A549 (cell line): ENCODE data around the gene TBX6. TPM values are rescaled to one million over a fixed set of nuclear protein-coding genes. Genes with fewer than 3 reads are reported as not detected.

Experiments used
- ATAC-seq, 2 experiments: fragments of 200-7000 bp in 1 of 2; fragments of >200 bp in 1 of 2; cut with Nextera tagmentation in 1 of 2; cut with Tn5 transposase in 1 of 2; 3 replicates each; pipeline versions ENCODE4 v1.8.0 to v1.9.1; 2018 to 2020; ENCODE audit warnings: mild to moderate bottlenecking in 1 of 2, moderate library complexity in 1 of 2
- CTCF ChIA-PET: fragments of 300-600 bp; sonication (Branson Sonifier 250); formaldehyde crosslinking; extraction: SDS; loops from one replicate; lab custom pipeline; 2021; ENCODE audit warnings: antibody characterized with exemption, inconsistent platforms; lab: Yijun Ruan, JAX
- POLR2A ChIA-PET: fragments of 350-600 bp; formaldehyde crosslinking; extraction: SDS; loops from one replicate; lab custom pipeline; 2021; ENCODE audit warnings: antibody characterized with exemption, inconsistent platforms; lab: Yijun Ruan, JAX
- DNase-seq, 2 experiments: peaks; one replicate each; pipeline versions ENCODE4 v3.0.0 to v3.0.0-alpha.2; 2011 to 2016; ENCODE audit warnings: low read depth in 1 of 2, low spot score in 1 of 2
- FAIRE-seq: peaks from 2 replicates; lab custom pipeline; 2011; peaks lifted over from hg19 to GRCh38; lab: Jason Lieb, UNC
- H3K27ac ChIP-seq, 2 experiments: fragments of >200 bp; sonication (Bioruptor Twin); formaldehyde crosslinking; 3 replicates each; pipeline ENCODE4 v1.5.1; 2016 to 2017
- H3K4me1 ChIP-seq: fragments of >200 bp; sonication (Bioruptor Twin); formaldehyde crosslinking; 3 replicates; pipeline ENCODE4 v1.6.1; 2016
- H3K4me2 ChIP-seq: fragments of >200 bp; sonication (Bioruptor Twin); formaldehyde crosslinking; 3 replicates; pipeline ENCODE4 v1.6.1; 2016
- H3K4me3 ChIP-seq: fragments of >200 bp; sonication (Bioruptor Twin); formaldehyde crosslinking; 3 replicates; pipeline ENCODE4 v1.5.1; 2016
- H3K9me3 ChIP-seq: fragments of >200 bp; sonication (Bioruptor Twin); formaldehyde crosslinking; 3 replicates; pipeline ENCODE4 v1.6.1; 2016
- ATOH8 ChIP-seq: fragments of 250-450 bp; sonication (Bioruptor Pico); IDR thresholded peaks from 2 replicates; pipeline ENCODE4 v1.5.0; 2020; ENCODE audit warnings: low read depth, mild to moderate bottlenecking, moderate library complexity
- CBX2 ChIP-seq: fragments of 200-600 bp; sonication (generic); IDR thresholded peaks from 2 replicates; pipeline ENCODE4 v1.6.1; 2016; ENCODE audit warnings: low read depth, mild to moderate bottlenecking, borderline replicate concordance
- CBX8 ChIP-seq: fragments of 200-600 bp; sonication (generic); IDR thresholded peaks from 2 replicates; pipeline ENCODE4 v1.6.1; 2016
- CEBPB ChIP-seq, 2 experiments: fragments of >200 bp in 1 of 2; sonication (Bioruptor Twin) in 1 of 2; formaldehyde crosslinking in 1 of 2; IDR thresholded peaks; 2 replicates each; pipeline ENCODE4 v1.6.1; 2012 to 2016
- CHD2 ChIP-seq: fragments of 150-350 bp; IDR thresholded peaks from 2 replicates; pipeline ENCODE4 v1.6.1; 2014; ENCODE audit warnings: low read length; ENCODE audit not compliant: partially characterized antibody
- E2F6 ChIP-seq: IDR thresholded peaks from 2 replicates; pipeline ENCODE4 v1.6.1; 2012; ENCODE audit warnings: low read depth, borderline replicate concordance
- EHF ChIP-seq: fragments of 250-450 bp; sonication (Bioruptor Pico); IDR thresholded peaks from 2 replicates; pipeline ENCODE4 v1.5.0; 2020; ENCODE audit warnings: mild to moderate bottlenecking
- EP300 ChIP-seq, 2 experiments: fragments of >200 bp; sonication (Bioruptor Twin); formaldehyde crosslinking; IDR thresholded peaks; 2 replicates in 1 of 2; 3 replicates in 1 of 2; pipeline ENCODE4 v1.6.1; 2016 to 2017
- FOSL2 ChIP-seq, 2 experiments: fragments of 450-650 bp in 1 of 2; fragments of >200 bp in 1 of 2; sonication (Bioruptor Twin) in 1 of 2; formaldehyde crosslinking; IDR thresholded peaks; 2 replicates each; pipeline versions ENCODE4 v1.5.0 to v1.6.1; 2016 to 2020; ENCODE audit warnings: mild to moderate bottlenecking in 1 of 2, moderate library complexity in 1 of 2
- GATA3 ChIP-seq: IDR thresholded peaks from 2 replicates; pipeline ENCODE4 v1.6.1; 2012; ENCODE audit warnings: borderline replicate concordance
- HDAC2 ChIP-seq: fragments of 200-600 bp; sonication (generic); IDR thresholded peaks from 2 replicates; pipeline ENCODE4 v1.6.1; 2016
- JUNB ChIP-seq: fragments of >200 bp; sonication (Bioruptor Twin); formaldehyde crosslinking; IDR thresholded peaks from 2 replicates; pipeline ENCODE4 v1.6.1; 2016
- MAFK ChIP-seq: fragments of 450-650 bp; IDR thresholded peaks from 2 replicates; pipeline ENCODE4 v1.6.1; 2014; ENCODE audit not compliant: partially characterized antibody
- MAX ChIP-seq: IDR thresholded peaks from 2 replicates; pipeline ENCODE4 v1.6.1; 2012
- MAZ ChIP-seq: fragments of 150-350 bp; IDR thresholded peaks from 2 replicates; pipeline ENCODE4 v1.6.1; 2014; ENCODE audit warnings: antibody characterized with exemption, low read depth, low read length, borderline replicate concordance
- NFE2L2 ChIP-seq: fragments of 150-350 bp; conservative IDR thresholded peaks from 2 replicates; pipeline ENCODE4 v1.6.1; 2014; ENCODE audit warnings: low read length
- NR3C1 ChIP-seq: fragments of >200 bp; sonication (Bioruptor Twin); formaldehyde crosslinking; IDR thresholded peaks from 3 replicates; pipeline ENCODE4 v1.6.1; 2017
- POLR2AphosphoS2 ChIP-seq: conservative IDR thresholded peaks from 2 replicates; pipeline ENCODE4 v1.6.1; 2012; ENCODE audit warnings: low read length, improper control_type of control experiment, inconsistent platforms
- RAD21 ChIP-seq, 2 experiments: fragments of >200 bp in 1 of 2; sonication (Bioruptor Twin) in 1 of 2; formaldehyde crosslinking in 1 of 2; IDR thresholded peaks in 1 of 2; conservative IDR thresholded peaks in 1 of 2; 2 replicates in 1 of 2; 3 replicates in 1 of 2; pipeline ENCODE4 v1.6.1; 2012 to 2018; ENCODE audit warnings: inconsistent platforms in 1 of 2
- RCOR1 ChIP-seq: fragments of 150-350 bp; IDR thresholded peaks from 2 replicates; pipeline ENCODE4 v1.6.1; 2014; ENCODE audit warnings: antibody characterized with exemption, low read length, low read depth
- RNF2 ChIP-seq: fragments of 200-600 bp; sonication (generic); IDR thresholded peaks from 2 replicates; pipeline ENCODE4 v1.6.1; 2016; ENCODE audit warnings: low read depth, mild to moderate bottlenecking, antibody characterized with exemption, moderate library complexity, borderline replicate concordance
- SREBF2 ChIP-seq: fragments of 450-650 bp; IDR thresholded peaks from 2 replicates; pipeline ENCODE4 v1.6.1; 2014; ENCODE audit warnings: mild to moderate bottlenecking, moderate library complexity
- TP53 ChIP-seq: fragments of 250-450 bp; sonication (Bioruptor Pico); IDR thresholded peaks from 2 replicates; pipeline ENCODE4 v1.5.0; 2021; ENCODE audit warnings: mild to moderate bottlenecking, moderate library complexity
- ZFP36 ChIP-seq: fragments of 450-650 bp; IDR thresholded peaks from 2 replicates; pipeline ENCODE4 v1.6.1; 2014; ENCODE audit warnings: borderline replicate concordance; ENCODE audit not compliant: partially characterized antibody
- ZSCAN20 ChIP-seq: fragments of 250-450 bp; sonication (Bioruptor Pico); IDR thresholded peaks from 2 replicates; pipeline ENCODE4 v1.8.0; 2022; ENCODE audit warnings: mild to moderate bottlenecking, moderate library complexity
- WGBS: methylation state at CpG from one replicate; pipeline ENCODE4 v1.1.6; 2017; ENCODE audit errors: missing lambda C conversion rate; 5-methylcytosine and 5-hydroxymethylcytosine counted together
- polyA plus RNA-seq, 4 experiments: library from polyadenylated mRNA; depleted of rRNA in 3 of 4; stranded (reverse); fragments of >200 nt; fragmentation: RNase III in 1 of 4; extraction: RNeasy Plus Mini Kit Qiagen cat#74134 plus additional on column Dnase treatment in 1 of 4; gene quantifications; 2 replicates in 3 of 4; 3 replicates in 1 of 4; pipeline ENCODE4 v1.2.3, GENCODE V29; 2011 to 2017
- TF ChIP-seq, protein P1 (sequence below): fragments of >200 bp; sonication (Bioruptor Twin); formaldehyde crosslinking; IDR thresholded peaks from 3 replicates; pipeline ENCODE4 v1.5.1; 2016
- TF ChIP-seq, protein P2 (sequence below): IDR thresholded peaks from 2 replicates; pipeline ENCODE4 v1.6.1; 2012

Gene TBX6
- polyA plus RNA-seq, 2 of the 4 experiments (the other 2 are of a cell fraction), result 0.14 to 0.63 TPM

DNA sequence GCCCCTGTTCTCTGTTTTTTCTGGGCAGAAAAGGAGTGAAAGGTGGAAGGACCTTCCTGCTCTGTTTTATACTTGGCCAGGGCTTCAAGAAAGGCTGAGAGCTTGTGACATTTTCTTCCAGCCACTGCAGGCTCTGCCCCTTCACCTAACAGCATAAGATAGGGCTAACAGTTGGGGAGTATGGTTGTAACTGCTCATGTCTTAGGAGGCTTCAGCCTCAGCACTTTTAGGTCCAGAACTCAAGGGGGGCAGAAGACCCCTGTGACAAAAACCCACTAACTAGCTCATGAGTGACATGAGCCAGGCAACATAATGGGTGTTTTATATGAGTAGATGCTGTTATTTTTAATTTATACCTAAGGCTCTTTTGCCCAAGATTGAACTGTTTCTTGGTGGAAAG is 21.2 kb downstream of the TBX6 start:
- no peak for DNase-seq
- FAIRE-seq, result no peak
- POLR2A ChIA-PET, result interaction anchor here (1.3 kb wide), 1 partner anchor 22 kb away, joined by 3 read pairs; no protein-coding TSS in a partner anchor
- CTCF ChIA-PET, result interaction anchor here (0.6 to 3.5 kb wide), 5 partner anchors 11 to 902 kb away, joined by 3 to 24 read pairs (median 3); partner anchors contain the start of gene TBX6
- H3K9me3 ChIP-seq, result no peaks in the 10 kb centered on the region
- H3K4me2 ChIP-seq, result no peak overlapping the region
- H3K4me3 ChIP-seq, result no peak overlapping the region
- no peak overlapping the region for H3K27ac ChIP-seq
- TF ChIP-seq MAX, result no peak
- TF ChIP-seq, protein P1, sequence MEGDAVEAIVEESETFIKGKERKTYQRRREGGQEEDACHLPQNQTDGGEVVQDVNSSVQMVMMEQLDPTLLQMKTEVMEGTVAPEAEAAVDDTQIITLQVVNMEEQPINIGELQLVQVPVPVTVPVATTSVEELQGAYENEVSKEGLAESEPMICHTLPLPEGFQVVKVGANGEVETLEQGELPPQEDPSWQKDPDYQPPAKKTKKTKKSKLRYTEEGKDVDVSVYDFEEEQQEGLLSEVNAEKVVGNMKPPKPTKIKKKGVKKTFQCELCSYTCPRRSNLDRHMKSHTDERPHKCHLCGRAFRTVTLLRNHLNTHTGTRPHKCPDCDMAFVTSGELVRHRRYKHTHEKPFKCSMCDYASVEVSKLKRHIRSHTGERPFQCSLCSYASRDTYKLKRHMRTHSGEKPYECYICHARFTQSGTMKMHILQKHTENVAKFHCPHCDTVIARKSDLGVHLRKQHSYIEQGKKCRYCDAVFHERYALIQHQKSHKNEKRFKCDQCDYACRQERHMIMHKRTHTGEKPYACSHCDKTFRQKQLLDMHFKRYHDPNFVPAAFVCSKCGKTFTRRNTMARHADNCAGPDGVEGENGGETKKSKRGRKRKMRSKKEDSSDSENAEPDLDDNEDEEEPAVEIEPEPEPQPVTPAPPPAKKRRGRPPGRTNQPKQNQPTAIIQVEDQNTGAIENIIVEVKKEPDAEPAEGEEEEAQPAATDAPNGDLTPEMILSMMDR, result no peak
- no peak for TF ChIP-seq ATOH8 (CRISPR knock-in tag)
- TF ChIP-seq ZSCAN20 (CRISPR knock-in tag), result no peak
- TF ChIP-seq, protein P2, sequence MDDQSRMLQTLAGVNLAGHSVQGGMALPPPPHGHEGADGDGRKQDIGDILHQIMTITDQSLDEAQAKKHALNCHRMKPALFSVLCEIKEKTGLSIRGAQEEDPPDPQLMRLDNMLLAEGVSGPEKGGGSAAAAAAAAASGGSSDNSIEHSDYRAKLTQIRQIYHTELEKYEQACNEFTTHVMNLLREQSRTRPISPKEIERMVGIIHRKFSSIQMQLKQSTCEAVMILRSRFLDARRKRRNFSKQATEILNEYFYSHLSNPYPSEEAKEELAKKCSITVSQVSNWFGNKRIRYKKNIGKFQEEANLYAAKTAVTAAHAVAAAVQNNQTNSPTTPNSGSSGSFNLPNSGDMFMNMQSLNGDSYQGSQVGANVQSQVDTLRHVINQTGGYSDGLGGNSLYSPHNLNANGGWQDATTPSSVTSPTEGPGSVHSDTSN, result no peak
- TF ChIP-seq POLR2AphosphoS2, result no peak
- no peak for TF ChIP-seq SREBF2
- no peak for TF ChIP-seq EP300 (IDR thresholded peaks at IDR 0.05)
- no peak for TF ChIP-seq CBX8
- no peak for TF ChIP-seq TP53 (CRISPR knock-in tag)
- TF ChIP-seq CBX2, result no peak
- TF ChIP-seq RCOR1, result no peak
- no peak for TF ChIP-seq HDAC2
- no peak for TF ChIP-seq RAD21 (conservative IDR thresholded peaks at IDR 0.05 in 1 of 2, IDR thresholded peaks at IDR 0.05 in 1 of 2)
- TF ChIP-seq EHF (CRISPR knock-in tag), result no peak
- TF ChIP-seq ZFP36, result no peak
- TF ChIP-seq GATA3, result no peak
- H3K4me1 ChIP-seq, result peaks cover 27% of the 10 kb centered on the region
- ATAC-seq, result no peak

DNA sequence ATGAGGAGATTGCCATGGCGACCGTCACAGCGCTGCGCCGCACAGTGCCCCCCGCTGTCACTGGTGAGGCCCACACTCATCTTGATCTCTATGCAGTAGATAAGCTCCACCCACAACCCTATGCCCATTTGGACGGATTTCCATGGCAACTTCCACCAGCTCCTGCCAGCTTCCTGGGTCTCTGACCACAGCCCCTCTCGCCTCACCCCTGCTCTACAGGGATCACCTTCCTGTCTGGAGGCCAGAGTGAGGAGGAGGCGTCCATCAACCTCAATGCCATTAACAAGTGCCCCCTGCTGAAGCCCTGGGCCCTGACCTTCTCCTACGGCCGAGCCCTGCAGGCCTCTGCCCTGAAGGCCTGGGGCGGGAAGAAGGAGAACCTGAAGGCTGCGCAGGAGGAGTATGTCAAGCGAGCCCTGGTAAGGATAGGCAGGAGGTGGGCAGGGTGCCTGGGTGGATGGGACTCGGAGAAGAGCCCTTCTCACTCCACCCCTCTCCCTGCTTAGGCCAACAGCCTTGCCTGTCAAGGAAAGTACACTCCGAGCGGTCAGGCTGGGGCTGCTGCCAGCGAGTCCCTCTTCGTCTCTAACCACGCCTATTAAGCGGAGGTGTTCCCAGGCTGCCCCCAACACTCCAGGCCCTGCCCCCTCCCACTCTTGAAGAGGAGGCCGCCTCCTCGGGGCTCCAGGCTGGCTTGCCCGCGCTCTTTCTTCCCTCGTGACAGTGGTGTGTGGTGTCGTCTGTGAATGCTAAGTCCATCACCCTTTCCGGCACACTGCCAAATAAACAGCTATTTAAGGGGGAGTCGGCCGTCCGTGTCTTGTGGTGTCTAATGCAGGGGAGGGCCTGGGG is 21.9 kb downstream of the TBX6 start:
- H3K9me3 ChIP-seq, result no peaks in the 10 kb centered on the region
- no peak overlapping the region for H3K4me3 ChIP-seq
- 89% methylated on average over 31 of the region's 31 CpGs for WGBS
- no peak overlapping the region for H3K4me2 ChIP-seq
- ChIA-PET CTCF (interaction anchor here (0.6 to 7.9 kb wide), 6 partner anchors 7 to 903 kb away, joined by 3 to 46 read pairs (median 3); partner anchors contain the start of genes PPP4C and TBX6), POLR2A (interaction anchor here (1.3 kb wide), 1 partner anchor 23 kb away, joined by 3 read pairs; no protein-coding TSS in a partner anchor)
- ATAC-seq (no peak), FAIRE-seq (no peak), DNase-seq (no peak)
- TF ChIP-seq RNF2, result no peak
- TF ChIP-seq MAZ, result no peak
- TF ChIP-seq E2F6, result no peak
- no peak for TF ChIP-seq CEBPB (IDR thresholded peaks at IDR 0.05)
- no peak for TF ChIP-seq ZFP36
- TF ChIP-seq NFE2L2, result no peak
- TF ChIP-seq NR3C1, result no peak
- TF ChIP-seq FOSL2 (IDR thresholded peaks at IDR 0.05), result no peak
- TF ChIP-seq FOSL2 (CRISPR knock-in tag; IDR thresholded peaks at IDR 0.05), result no peak
- TF ChIP-seq EHF (CRISPR knock-in tag), result no peak
- TF ChIP-seq CHD2, result no peak
- TF ChIP-seq JUNB, result no peak
- no peak for TF ChIP-seq TP53 (CRISPR knock-in tag)
- TF ChIP-seq ATOH8 (CRISPR knock-in tag), result no peak
- TF ChIP-seq MAFK, result no peak
- no peak for TF ChIP-seq CBX2
- no peak for TF ChIP-seq HDAC2
- H3K27ac ChIP-seq, result no peak overlapping the region
- peaks cover 27% of the 10 kb centered on the region for H3K4me1 ChIP-seq
